K562 (cell line): ENCODE measurements around the gene THOC7. TPM values are rescaled to one million over a fixed set of nuclear protein-coding genes. Genes with fewer than 3 reads are reported as not detected.

ENCODE experiments used
- ATAC-seq: fragments of 200-7000 bp; cut with Tn5 transposase; 3 replicates; pipeline ENCODE4 v1.9.1; 2020; ENCODE audit warnings: moderate library complexity
- BruUV-seq: library from RNA; stranded (reverse); fragments of 400-500 nt; replicated peaks from 2 replicates; lab custom pipeline; 2021; lab: Mats Ljungman, UMichigan
- CTCF ChIA-PET: fragments of 300-600 bp; formaldehyde crosslinking; extraction: SDS; loops from one replicate; lab custom pipeline; 2021; ENCODE audit warnings: low intra/inter-chr PET ratio; lab: Yijun Ruan, JAX
- POLR2A ChIA-PET: fragments of 300-600, 350-650 bp; sonication (Branson Sonifier 250); formaldehyde crosslinking; extraction: SDS; loops from one replicate; lab custom pipeline; 2021; ENCODE audit warnings: antibody characterized with exemption, inconsistent platforms; lab: Yijun Ruan, JAX
- DNase-seq, 4 experiments: peaks; one replicate each; pipeline versions ENCODE4 v3.0.0 to v3.0.0-alpha.2; 2011 to 2018; ENCODE audit warnings: low spot score in 3 of 4, mixed read lengths in 3 of 4; ENCODE audit errors: extremely low read depth in 1 of 4
- FAIRE-seq: peaks from 2 replicates; lab custom pipeline; 2011; peaks lifted over from hg19 to GRCh38; lab: Jason Lieb, UNC
- H2AFZ ChIP-seq: 2 replicates; pipeline ENCODE4 v1.6.0; 2011; ENCODE audit warnings: low read depth, low read length, control low read depth, inconsistent platforms
- H3K27ac ChIP-seq: fragments of 200-600 bp; 3 replicates; pipeline ENCODE4 v1.8.0; 2011; ENCODE audit warnings: low read depth, mild to moderate bottlenecking, control low read depth, inconsistent platforms, low read length, moderate library complexity, mixed read lengths; ENCODE audit errors: extremely low read depth
- H3K27me3 ChIP-seq, 2 experiments: fragments of 300-600 bp in 1 of 2; 2 replicates in 1 of 2; 3 replicates in 1 of 2; pipeline versions ENCODE4 v1.6.0 to v1.8.0; 2011; ENCODE audit warnings: inconsistent platforms in 2 of 2, low read length in 2 of 2, mild to moderate bottlenecking in 1 of 2, mixed read lengths in 1 of 2, moderate library complexity in 1 of 2; ENCODE audit not compliant: control insufficient read depth in 2 of 2, insufficient read depth in 2 of 2
- H3K36me3 ChIP-seq: fragments of 300-600 bp; 3 replicates; pipeline ENCODE4 v1.8.0; 2011; ENCODE audit warnings: mild to moderate bottlenecking, low read length, inconsistent platforms; ENCODE audit not compliant: control insufficient read depth, insufficient read depth
- H3K4me1 ChIP-seq, 2 experiments: fragments of 200-600 bp in 1 of 2; replicated peaks in 1 of 2; 2 replicates in 1 of 2; 3 replicates in 1 of 2; pipeline versions ENCODE4 v1.5.1 to v1.8.0; 2011; ENCODE audit warnings: inconsistent platforms in 2 of 2, low read length in 2 of 2, mild to moderate bottlenecking in 1 of 2, mixed read lengths in 1 of 2, moderate library complexity in 1 of 2; ENCODE audit not compliant: control insufficient read depth in 2 of 2, insufficient read depth in 2 of 2
- H3K4me2 ChIP-seq: 2 replicates; pipeline ENCODE4 v1.6.1; 2011; ENCODE audit warnings: low read length, control low read depth, inconsistent platforms, mixed read lengths; ENCODE audit not compliant: insufficient read depth
- H3K4me3 ChIP-seq: fragments of 200-600 bp; sonication (generic), shearing (Covaris generic); 2 replicates; pipeline ENCODE4 v1.5.1; 2016; ENCODE audit warnings: control low read depth, inconsistent platforms
- H3K79me2 ChIP-seq: fragments of 200-600 bp; 3 replicates; pipeline ENCODE4 v1.8.0; 2011; ENCODE audit warnings: low read length, inconsistent platforms; ENCODE audit not compliant: control insufficient read depth, insufficient read depth
- H3K9ac ChIP-seq, 2 experiments: 2 replicates each; pipeline versions ENCODE4 v1.6.0 to v1.6.1; 2011; ENCODE audit warnings: low read depth in 2 of 2, low read length in 2 of 2, control low read depth in 1 of 2, inconsistent platforms in 1 of 2, mild to moderate bottlenecking in 1 of 2, mixed read lengths in 1 of 2; ENCODE audit not compliant: insufficient read depth in 1 of 2
- H3K9me1 ChIP-seq: one replicate; pipeline ENCODE4 v1.6.0; 2011; ENCODE audit warnings: inconsistent platforms, mild to moderate bottlenecking, low read length, moderate library complexity; ENCODE audit not compliant: control insufficient read depth, insufficient read depth
- H3K9me3 ChIP-seq: replicated peaks from 2 replicates; pipeline ENCODE4 v1.5.1; 2011; ENCODE audit warnings: low read depth, low read length, inconsistent platforms; ENCODE audit not compliant: control insufficient read depth, insufficient read depth
- H4K20me1 ChIP-seq: replicated peaks from 2 replicates; pipeline ENCODE4 v1.6.1; 2011; ENCODE audit warnings: low read length, inconsistent platforms, mixed read lengths; ENCODE audit not compliant: control insufficient read depth, insufficient read depth
- CBX8 ChIP-seq: fragments of 200-600 bp; sonication (generic); IDR thresholded peaks from 2 replicates; pipeline ENCODE4 v1.6.1; 2012; ENCODE audit warnings: borderline replicate concordance, mixed run types, low read depth, mild to moderate bottlenecking, moderate library complexity, mixed read lengths, low read length, control low read depth, inconsistent platforms; ENCODE audit not compliant: poor library complexity, severe bottlenecking; ENCODE audit errors: extremely low read depth
- CREM ChIP-seq: IDR thresholded peaks from 2 replicates; pipeline ENCODE4 v1.6.1; 2014; ENCODE audit warnings: antibody characterized with exemption, low read depth
- NFE2 ChIP-seq: IDR thresholded peaks from 2 replicates; pipeline ENCODE4 v1.6.1; 2014; ENCODE audit warnings: antibody characterized with exemption, low read depth
- POLR2A ChIP-seq: fragments of 450-650 bp; conservative IDR thresholded peaks from 2 replicates; pipeline ENCODE4 v1.6.1; 2016
- PTBP1 ChIP-seq: fragments of 200-400 bp; formaldehyde crosslinking; IDR thresholded peaks from 2 replicates; pipeline ENCODE4 v1.6.1; 2017; ENCODE audit warnings: low read depth, low read length
- YY1 ChIP-seq, 3 experiments: IDR thresholded peaks; 2 replicates each; pipeline ENCODE4 v1.6.1; 2011; ENCODE audit warnings: low read length in 2 of 3, mild to moderate bottlenecking in 2 of 3, moderate library complexity in 2 of 3, borderline replicate concordance in 1 of 3, control low read depth in 1 of 3, low read depth in 1 of 3; ENCODE audit not compliant: insufficient read depth in 3 of 3, insufficient replicate concordance in 2 of 3, control insufficient read depth in 1 of 3, insufficient read length in 1 of 3; ENCODE audit errors: extremely low read depth in 1 of 3
- ZNF316 ChIP-seq: fragments of 450-650 bp; IDR thresholded peaks from 2 replicates; pipeline ENCODE4 v1.6.1; 2016
- WGBS: fragments of 100-300 bp; shearing (Covaris generic); methylation state at CpG from one replicate; pipeline ENCODE4 v1.1.6; 2016; ENCODE audit warnings: low coverage, mixed read lengths; ENCODE audit not compliant: insufficient coverage; ENCODE audit errors: missing lambda C conversion rate; 5-methylcytosine and 5-hydroxymethylcytosine counted together
- in situ Hi-C: fragments of 300-500 bp; cut with MboI; formaldehyde crosslinking; loops from 4 replicates; pipeline ENCODE4 v1.15.0; 2018; ENCODE audit warnings: inconsistent platforms, mixed read lengths
- intact Hi-C: fragments of 100-400 bp; cut with micrococcal nuclease; formaldehyde crosslinking; loops from 2 replicates; pipeline ENCODE4 v1.14.2; 2022
- polyA plus RNA-seq, 8 experiments: library from polyadenylated mRNA; depleted of rRNA in 4 of 8; stranded (reverse) in 5 of 8; unstranded in 3 of 8; fragments of >200 nt; fragmentation: Nextera tagmentation in 2 of 8; fragmentation: Illumina TruSeq in 1 of 8; extraction: Ambion mirVana in 2 of 8; extraction: Trizol in 1 of 8; gene quantifications; 2 replicates each; pipeline versions ENCODE4 v1.2.1 to v1.2.3, GENCODE V29; 2011 to 2014; ENCODE audit warnings: inconsistent platforms in 1 of 8, missing spikeins in 1 of 8
- total RNA-seq, 7 experiments: library from RNA; depleted of rRNA in 6 of 7; stranded (reverse); fragments of >200 nt in 6 of 7; fragmentation: Illumina TruSeq in 2 of 7; extraction: Trizol in 2 of 7; gene quantifications; 2 replicates each; pipeline versions ENCODE4 v1.2.1 to v1.2.3, GENCODE V29; 2011 to 2021; ENCODE audit warnings: low replicate concordance in 1 of 7
- TF ChIP-seq, protein P1 (sequence below), 2 experiments: fragments of 200-800 bp in 1 of 2; sonication (Bioruptor generic) in 1 of 2; sonication (generic) in 1 of 2; formaldehyde crosslinking in 1 of 2; IDR thresholded peaks in 1 of 2; conservative IDR thresholded peaks in 1 of 2; 2 replicates each; pipeline versions ENCODE4 v1.5.0 to v1.6.1; 2016 to 2020; ENCODE audit warnings: missing compliant biosample characterization in 1 of 2, missing genetic modification characterization in 1 of 2, missing genetic modification reagents in 1 of 2
- TF ChIP-seq, protein P2 (sequence below), 3 experiments: fragments of 200-800 bp in 1 of 3; fragments of 250-450 bp in 1 of 3; fragments of 450-650 bp in 1 of 3; sonication (Bioruptor Pico) in 1 of 3; sonication (Bioruptor generic) in 1 of 3; formaldehyde crosslinking in 1 of 3; IDR thresholded peaks; 2 replicates each; pipeline versions ENCODE4 v1.6.1 to v1.8.0; 2016 to 2022; ENCODE audit warnings: mild to moderate bottlenecking in 2 of 3, missing genetic modification characterization in 2 of 3, missing compliant biosample characterization in 1 of 3, moderate library complexity in 1 of 3

The THOC7 gene
- total and polyA plus RNA-seq, 9 of the 15 experiments (the other 6 are each of a cell fraction or from before 2014, with no cell fraction given): 56.5 to 129 (median 94.7) TPM

DNA sequence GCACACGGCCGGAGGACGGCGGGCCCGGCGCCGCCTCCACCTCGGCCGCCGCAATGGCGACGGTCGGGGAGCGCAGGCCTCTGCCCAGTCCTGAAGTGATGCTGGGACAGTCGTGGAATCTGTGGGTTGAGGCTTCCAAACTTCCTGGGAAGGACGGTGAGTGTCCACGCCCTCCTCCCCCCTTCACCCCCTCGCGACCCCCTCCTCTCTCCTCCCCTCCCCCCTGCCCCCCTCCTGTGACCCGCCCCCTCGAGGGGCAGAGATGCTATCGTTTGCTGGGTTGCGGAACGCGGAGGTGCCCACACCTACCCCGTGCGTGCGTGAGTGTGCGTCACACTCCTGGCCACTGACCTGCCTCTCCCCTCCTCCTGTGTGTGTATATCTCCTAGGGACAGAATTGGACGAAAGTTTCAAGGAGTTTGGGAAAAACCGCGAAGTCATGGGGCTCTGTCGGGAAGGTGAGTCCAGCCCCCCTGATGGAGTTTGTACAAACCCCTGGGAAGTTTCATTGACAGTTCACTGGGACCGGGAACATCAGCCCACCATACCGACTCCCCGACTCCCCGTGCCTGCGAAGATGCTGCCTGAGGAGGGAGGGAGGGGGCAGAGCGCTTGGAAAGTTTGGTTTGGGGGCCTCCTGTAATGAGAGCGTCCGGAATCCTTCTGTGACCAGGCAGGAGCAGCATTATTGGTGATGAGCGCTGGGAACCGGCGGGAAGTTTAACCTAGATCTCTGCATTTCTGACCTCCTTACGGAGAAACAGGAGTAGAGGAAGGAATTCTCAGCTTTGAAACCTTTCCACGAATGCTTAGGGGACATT is 49.4 kb upstream of the THOC7 start:
- no peak for FAIRE-seq
- POLR2A ChIA-PET: interaction anchor here (0.7 to 0.9 kb wide), 2 partner anchors 29 to 168 kb away, joined by 3 to 5 read pairs; no protein-coding TSS in a partner anchor
- no peaks in the 10 kb centered on the region for H4K20me1 ChIP-seq
- no TSS peak for BruUV-seq
- peak; percentile 36 to 66 (median 52) for DNase-seq
- in situ Hi-C loops: no loop called here
- H3K79me2 ChIP-seq: peaks cover 45% of the 10 kb centered on the region
- H3K4me3 ChIP-seq: peak overlapping the region; percentile 65
- peaks cover 9 to 13% of the 10 kb centered on the region in 2 experiments for H3K4me1 ChIP-seq
- ATAC-seq: peak; percentile 27
- H3K9ac ChIP-seq: peak overlapping the region; percentile 67 to 95
- H3K9me3 ChIP-seq: no peaks in the 10 kb centered on the region
- peak overlapping the region; percentile 82 for H3K4me2 ChIP-seq
- peak overlapping the region; percentile 68 for H2AFZ ChIP-seq
- H3K9me1 ChIP-seq: no peaks in the 10 kb centered on the region
- no peaks in the 10 kb centered on the region for H3K27me3 ChIP-seq
- 9% methylated on average over 9 of the region's 46 CpGs for WGBS
- CTCF ChIA-PET: no interaction called here
- intact Hi-C loops: loop anchor here (5.0 kb wide), 1 partner anchor 51 kb away; the partner anchor contains the start of genes ATXN7 and THOC7
- H3K27ac ChIP-seq: peak overlapping the region; percentile 88
- H3K36me3 ChIP-seq: peaks cover 39% of the 10 kb centered on the region; the same call in 2 of the 3 replicates
- TF ChIP-seq, protein P1, sequence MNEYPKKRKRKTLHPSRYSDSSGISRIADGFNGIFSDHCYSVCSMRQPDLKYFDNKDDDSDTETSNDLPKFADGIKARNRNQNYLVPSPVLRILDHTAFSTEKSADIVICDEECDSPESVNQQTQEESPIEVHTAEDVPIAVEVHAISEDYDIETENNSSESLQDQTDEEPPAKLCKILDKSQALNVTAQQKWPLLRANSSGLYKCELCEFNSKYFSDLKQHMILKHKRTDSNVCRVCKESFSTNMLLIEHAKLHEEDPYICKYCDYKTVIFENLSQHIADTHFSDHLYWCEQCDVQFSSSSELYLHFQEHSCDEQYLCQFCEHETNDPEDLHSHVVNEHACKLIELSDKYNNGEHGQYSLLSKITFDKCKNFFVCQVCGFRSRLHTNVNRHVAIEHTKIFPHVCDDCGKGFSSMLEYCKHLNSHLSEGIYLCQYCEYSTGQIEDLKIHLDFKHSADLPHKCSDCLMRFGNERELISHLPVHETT (CRISPR knock-in tag; conservative IDR thresholded peaks at IDR 0.05 in 1 of 2, IDR thresholded peaks at IDR 0.05 in 1 of 2): 0 out of 4 replicates have a peak, but pooled peaks of 1 of the 2 experiments have one; percentile 45
- TF ChIP-seq, protein P2, sequence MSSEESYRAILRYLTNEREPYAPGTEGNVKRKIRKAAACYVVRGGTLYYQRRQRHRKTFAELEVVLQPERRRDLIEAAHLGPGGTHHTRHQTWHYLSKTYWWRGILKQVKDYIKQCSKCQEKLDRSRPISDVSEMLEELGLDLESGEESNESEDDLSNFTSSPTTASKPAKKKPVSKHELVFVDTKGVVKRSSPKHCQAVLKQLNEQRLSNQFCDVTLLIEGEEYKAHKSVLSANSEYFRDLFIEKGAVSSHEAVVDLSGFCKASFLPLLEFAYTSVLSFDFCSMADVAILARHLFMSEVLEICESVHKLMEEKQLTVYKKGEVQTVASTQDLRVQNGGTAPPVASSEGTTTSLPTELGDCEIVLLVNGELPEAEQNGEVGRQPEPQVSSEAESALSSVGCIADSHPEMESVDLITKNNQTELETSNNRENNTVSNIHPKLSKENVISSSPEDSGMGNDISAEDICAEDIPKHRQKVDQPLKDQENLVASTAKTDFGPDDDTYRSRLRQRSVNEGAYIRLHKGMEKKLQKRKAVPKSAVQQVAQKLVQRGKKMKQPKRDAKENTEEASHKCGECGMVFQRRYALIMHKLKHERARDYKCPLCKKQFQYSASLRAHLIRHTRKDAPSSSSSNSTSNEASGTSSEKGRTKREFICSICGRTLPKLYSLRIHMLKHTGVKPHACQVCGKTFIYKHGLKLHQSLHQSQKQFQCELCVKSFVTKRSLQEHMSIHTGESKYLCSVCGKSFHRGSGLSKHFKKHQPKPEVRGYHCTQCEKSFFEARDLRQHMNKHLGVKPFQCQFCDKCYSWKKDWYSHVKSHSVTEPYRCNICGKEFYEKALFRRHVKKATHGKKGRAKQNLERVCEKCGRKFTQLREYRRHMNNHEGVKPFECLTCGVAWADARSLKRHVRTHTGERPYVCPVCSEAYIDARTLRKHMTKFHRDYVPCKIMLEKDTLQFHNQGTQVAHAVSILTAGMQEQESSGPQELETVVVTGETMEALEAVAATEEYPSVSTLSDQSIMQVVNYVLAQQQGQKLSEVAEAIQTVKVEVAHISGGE (CRISPR knock-in tag; IDR thresholded peaks at IDR 0.05): peak in 1 of 3 experiments; percentile 76; a peak in 2 of 6 replicates
- TF ChIP-seq POLR2A: no peak
- TF ChIP-seq CBX8: no peak
- TF ChIP-seq NFE2: 0 out of 2 replicates have a peak, but pooled peaks have one; percentile 10
- 0 out of 2 replicates have a peak, but pooled peaks have one; percentile 41 for TF ChIP-seq CREM
- 0 out of 2 replicates have a peak, but pooled peaks have one; percentile 3 for TF ChIP-seq ZNF316
- no peak for TF ChIP-seq PTBP1
- TF ChIP-seq YY1 (IDR thresholded peaks at IDR 0.05; ENCODE audit: borderline replicate concordance in 1 of 3, control insufficient read depth in 1 of 3, extremely low read depth in 1 of 3, insufficient read depth in 3 of 3, insufficient read length in 1 of 3, insufficient replicate concordance in 2 of 3, low read depth in 1 of 3, low read length in 2 of 3): peak in 1 of 3 experiments; percentile 70
